Epidermal melanocyte (primary cell): ENCODE measurements around the gene ZNF524.
A peak's percentile ranks its signal among the peaks of the same experiment; 100 is the strongest.
"Not testable (repeated sequence)": the region's sequence is repeated elsewhere in the genome, so short reads cannot be mapped to it uniquely, and the experiment has no call there.

Source experiments
- DNase-seq: peaks from one replicate; pipeline ENCODE4 v3.0.0; 2011; ENCODE audit warnings: low spot score; ENCODE audit not compliant: insufficient read length

ZNF524 gene

GRCh38 chr19:55599842-55600661 lies at the start of gene ZNF524:
ZNF524 (plus strand) TSS chr19:55600288; CDS start chr19:55602113, 1,825 bp downstream.
- peak; percentile 90 for DNase-seq

- no peak for DNase-seq
Observed at GRCh38 chr19:55550321-55550650, 49.8 kb upstream of the ZNF524 start.

GRCh38 chr19:55552206-55552605 lies 47.9 kb upstream of the ZNF524 start:
- no peak for DNase-seq

- DNase-seq, result peak; percentile 53
Observed at GRCh38 chr19:55552620-55553019, 47.5 kb upstream of the ZNF524 start.

- DNase-seq, result no peak
Observed at GRCh38 chr19:55553217-55554182, 46.6 kb upstream of the ZNF524 start.

- DNase-seq, result no peak
Observed at GRCh38 chr19:55554302-55554701, 45.8 kb upstream of the ZNF524 start.

GRCh38 chr19:55554741-55555152 lies 45.3 kb upstream of the ZNF524 start:
- no peak for DNase-seq

- DNase-seq, result no peak
Observed at GRCh38 chr19:55559684-55560083, 40.4 kb upstream of the ZNF524 start.

- no peak for DNase-seq
Observed at GRCh38 chr19:55563261-55563690, 36.8 kb upstream of the ZNF524 start.

- DNase-seq, result no peak
Observed at GRCh38 chr19:55566823-55567222, 33.3 kb upstream of the ZNF524 start.

GRCh38 chr19:55567708-55568328 lies 32.3 kb upstream of the ZNF524 start:
- DNase-seq, result no peak

GRCh38 chr19:55569477-55569876 lies 30.6 kb upstream of the ZNF524 start:
- DNase-seq, result not testable (repeated sequence)

GRCh38 chr19:55573929-55574328 lies 26.2 kb upstream of the ZNF524 start:
- not testable (repeated sequence) for DNase-seq

- DNase-seq, result no peak
Observed at GRCh38 chr19:55576746-55577145, 23.3 kb upstream of the ZNF524 start.

GRCh38 chr19:55578031-55578760 lies 21.9 kb upstream of the ZNF524 start:
- DNase-seq, result no peak

GRCh38 chr19:55578761-55579747 lies 21.0 kb upstream of the ZNF524 start:
- no peak for DNase-seq

GRCh38 chr19:55579766-55580621 lies 20.1 kb upstream of the ZNF524 start:
- DNase-seq, result peak; percentile 44

- peak; percentile 99 for DNase-seq
Observed at GRCh38 chr19:55580628-55581144, 19.4 kb upstream of the ZNF524 start, which contains the start of gene ZNF579. ZNF579 (minus strand) TSS chr19:55580848; CDS start chr19:55579639, 1,209 bp downstream.
